ENCODE results near the gene GABRQ.

Gene GABRQ

GRCh38 chrX:152637649-152638442 lies at the start of gene GABRQ:
TSS of gene GABRQ (plus strand) at chrX:152637895. CDS start at chrX:152638203, 308 bp downstream.
- H3K9ac ChIP-seq (ENCODE audit: low read length): no peak within 1 kb of the TSS
- H3K27me3 ChIP-seq (ENCODE audit: control insufficient read depth in 1 of 2, insufficient read depth in 2 of 2, low read length in 2 of 2): peaks cover 17 to 35% of the 10 kb centered on the region in 2 donors
- H3K4me3 ChIP-seq (ENCODE audit: low read depth in 1 of 2, low read length in 2 of 2): no peak within 1 kb of the TSS
- no peaks in the 10 kb centered on the region for H3K9me3 ChIP-seq (ENCODE audit: low read length)
- no peak within 1 kb of the TSS for H3K27ac ChIP-seq (ENCODE audit: low read depth, low read length)
- no peaks in the 10 kb centered on the region for H3K36me3 ChIP-seq (ENCODE audit: insufficient read depth, low read length)
- no peaks in the 10 kb centered on the region for H3K4me1 ChIP-seq (ENCODE audit: insufficient read depth, low read length)

GRCh38 chrX:152588206-152588605 lies 49.5 kb upstream of the GABRQ start:
- Histone ChIP-seq H3K27ac (ENCODE audit: low read depth, low read length) (no peak overlapping the region), H3K27me3 (ENCODE audit: control insufficient read depth in 1 of 2, insufficient read depth in 2 of 2, low read length in 2 of 2) (no peaks in the 10 kb centered on the region), H3K9ac (ENCODE audit: low read length) (no peak overlapping the region), H3K9me3 (ENCODE audit: low read length) (no peaks in the 10 kb centered on the region), H3K36me3 (ENCODE audit: insufficient read depth, low read length) (no peaks in the 10 kb centered on the region), H3K4me3 (ENCODE audit: low read depth in 1 of 2, low read length in 2 of 2) (no peak overlapping the region), H3K4me1 (ENCODE audit: insufficient read depth, low read length) (no peaks in the 10 kb centered on the region)

- H3K27ac ChIP-seq (ENCODE audit: low read depth, low read length): no peak overlapping the region
- H3K27me3 ChIP-seq (ENCODE audit: control insufficient read depth in 1 of 2, insufficient read depth in 2 of 2, low read length in 2 of 2): peaks cover 0 to 4% of the 10 kb centered on the region in 2 donors
These were observed 36.7 kb upstream of the GABRQ start for GRCh38 chrX:152600853-152601633.

GRCh38 chrX:152601848-152602616 lies 35.7 kb upstream of the GABRQ start:
- Histone ChIP-seq H3K36me3 (ENCODE audit: insufficient read depth, low read length) (no peaks in the 10 kb centered on the region), H3K9ac (ENCODE audit: low read length) (no peak overlapping the region), H3K9me3 (ENCODE audit: low read length) (no peaks in the 10 kb centered on the region), H3K4me1 (ENCODE audit: insufficient read depth, low read length) (no peaks in the 10 kb centered on the region), H3K4me3 (ENCODE audit: low read depth in 1 of 2, low read length in 2 of 2) (no peak overlapping the region), H3K27me3 (ENCODE audit: control insufficient read depth in 1 of 2, insufficient read depth in 2 of 2, low read length in 2 of 2) (peaks cover 0 to 4% of the 10 kb centered on the region in 2 donors), H3K27ac (ENCODE audit: low read depth, low read length) (no peak overlapping the region)

More at GRCh38 chrX:152600853-152601633, 36.7 kb upstream of the GABRQ start:
- H3K9ac ChIP-seq (ENCODE audit: low read length): no peak overlapping the region
- H3K36me3 ChIP-seq (ENCODE audit: insufficient read depth, low read length): no peaks in the 10 kb centered on the region
- no peaks in the 10 kb centered on the region for H3K9me3 ChIP-seq (ENCODE audit: low read length)
- no peak overlapping the region for H3K4me3 ChIP-seq (ENCODE audit: low read depth in 1 of 2, low read length in 2 of 2)
- no peaks in the 10 kb centered on the region for H3K4me1 ChIP-seq (ENCODE audit: insufficient read depth, low read length)

GRCh38 chrX:152614791-152615190 lies 22.9 kb upstream of the GABRQ start:
- Histone ChIP-seq H3K27me3 (ENCODE audit: control insufficient read depth in 1 of 2, insufficient read depth in 2 of 2, low read length in 2 of 2) (no peaks in the 10 kb centered on the region), H3K4me3 (ENCODE audit: low read depth in 1 of 2, low read length in 2 of 2) (no peak overlapping the region), H3K36me3 (ENCODE audit: insufficient read depth, low read length) (no peaks in the 10 kb centered on the region), H3K9ac (ENCODE audit: low read length) (no peak overlapping the region), H3K9me3 (ENCODE audit: low read length) (no peaks in the 10 kb centered on the region), H3K4me1 (ENCODE audit: insufficient read depth, low read length) (no peaks in the 10 kb centered on the region), H3K27ac (ENCODE audit: low read depth, low read length) (no peak overlapping the region)

- no peaks in the 10 kb centered on the region for H3K27me3 ChIP-seq (ENCODE audit: control insufficient read depth in 1 of 2, insufficient read depth in 2 of 2, low read length in 2 of 2)
- H3K9ac ChIP-seq (ENCODE audit: low read length): no peak overlapping the region
- no peaks in the 10 kb centered on the region for H3K4me1 ChIP-seq (ENCODE audit: insufficient read depth, low read length)
- H3K27ac ChIP-seq (ENCODE audit: low read depth, low read length): no peak overlapping the region
- H3K9me3 ChIP-seq (ENCODE audit: low read length): no peaks in the 10 kb centered on the region
- H3K4me3 ChIP-seq (ENCODE audit: low read depth in 1 of 2, low read length in 2 of 2): no peak overlapping the region
- no peaks in the 10 kb centered on the region for H3K36me3 ChIP-seq (ENCODE audit: insufficient read depth, low read length)
These were observed 17.8 kb upstream of the GABRQ start for GRCh38 chrX:152619897-152620296.

- Histone ChIP-seq H3K36me3 (ENCODE audit: insufficient read depth, low read length) (no peaks in the 10 kb centered on the region), H3K9ac (ENCODE audit: low read length) (no peak overlapping the region), H3K9me3 (ENCODE audit: low read length) (no peaks in the 10 kb centered on the region), H3K27ac (ENCODE audit: low read depth, low read length) (no peak overlapping the region), H3K4me1 (ENCODE audit: insufficient read depth, low read length) (no peaks in the 10 kb centered on the region), H3K4me3 (ENCODE audit: low read depth in 1 of 2, low read length in 2 of 2) (no peak overlapping the region), H3K27me3 (ENCODE audit: control insufficient read depth in 1 of 2, insufficient read depth in 2 of 2, low read length in 2 of 2) (peaks cover 8 to 9% of the 10 kb centered on the region in 2 donors)
These were observed 5.1 kb upstream of the GABRQ start for GRCh38 chrX:152632445-152633097.

- no peaks in the 10 kb centered on the region for H3K9me3 ChIP-seq (ENCODE audit: low read length)
- no peak overlapping the region for H3K27ac ChIP-seq (ENCODE audit: low read depth, low read length)
- no peaks in the 10 kb centered on the region for H3K36me3 ChIP-seq (ENCODE audit: insufficient read depth, low read length)
- H3K4me3 ChIP-seq (ENCODE audit: low read depth in 1 of 2, low read length in 2 of 2): no peak overlapping the region
- H3K4me1 ChIP-seq (ENCODE audit: insufficient read depth, low read length): no peaks in the 10 kb centered on the region
- no peak overlapping the region for H3K9ac ChIP-seq (ENCODE audit: low read length)
- peaks cover 17 to 32% of the 10 kb centered on the region in 2 donors for H3K27me3 ChIP-seq (ENCODE audit: control insufficient read depth in 1 of 2, insufficient read depth in 2 of 2, low read length in 2 of 2)
These were observed 1.8 kb upstream of the GABRQ start for GRCh38 chrX:152635941-152636340.

- no peaks in the 10 kb centered on the region for H3K9me3 ChIP-seq (ENCODE audit: low read length)
- no peak overlapping the region for H3K27ac ChIP-seq (ENCODE audit: low read depth, low read length)
- H3K4me1 ChIP-seq (ENCODE audit: insufficient read depth, low read length): no peaks in the 10 kb centered on the region
- peaks cover 17 to 35% of the 10 kb centered on the region in 2 donors for H3K27me3 ChIP-seq (ENCODE audit: control insufficient read depth in 1 of 2, insufficient read depth in 2 of 2, low read length in 2 of 2)
- H3K9ac ChIP-seq (ENCODE audit: low read length): no peak overlapping the region
- H3K36me3 ChIP-seq (ENCODE audit: insufficient read depth, low read length): no peaks in the 10 kb centered on the region
- H3K4me3 ChIP-seq (ENCODE audit: low read depth in 1 of 2, low read length in 2 of 2): no peak overlapping the region
These were observed 779 bp downstream of the GABRQ start for GRCh38 chrX:152638443-152638904.

GRCh38 chrX:152639426-152639825 lies 1.7 kb downstream of the GABRQ start:
- no peaks in the 10 kb centered on the region for H3K9me3 ChIP-seq (ENCODE audit: low read length)
- peaks cover 17 to 35% of the 10 kb centered on the region in 2 donors for H3K27me3 ChIP-seq (ENCODE audit: control insufficient read depth in 1 of 2, insufficient read depth in 2 of 2, low read length in 2 of 2)
- H3K27ac ChIP-seq (ENCODE audit: low read depth, low read length): no peak overlapping the region
- H3K4me3 ChIP-seq (ENCODE audit: low read depth in 1 of 2, low read length in 2 of 2): no peak overlapping the region
- no peak overlapping the region for H3K9ac ChIP-seq (ENCODE audit: low read length)
- no peaks in the 10 kb centered on the region for H3K36me3 ChIP-seq (ENCODE audit: insufficient read depth, low read length)
- H3K4me1 ChIP-seq (ENCODE audit: insufficient read depth, low read length): no peaks in the 10 kb centered on the region

Data from muscle layer of colon (tissue), 2 donors.